Measurements from ENCODE around the gene AHDC1. TPM values are rescaled to one million over a fixed set of nuclear protein-coding genes. Genes with fewer than 3 reads are reported as not detected.

The AHDC1 gene
- total and polyA plus RNA-seq, 2 of the 13 experiments (the other 11 are each of a cell fraction or from before 2014, with no cell fraction given) = 1.0 to 2.7 TPM

DNA sequence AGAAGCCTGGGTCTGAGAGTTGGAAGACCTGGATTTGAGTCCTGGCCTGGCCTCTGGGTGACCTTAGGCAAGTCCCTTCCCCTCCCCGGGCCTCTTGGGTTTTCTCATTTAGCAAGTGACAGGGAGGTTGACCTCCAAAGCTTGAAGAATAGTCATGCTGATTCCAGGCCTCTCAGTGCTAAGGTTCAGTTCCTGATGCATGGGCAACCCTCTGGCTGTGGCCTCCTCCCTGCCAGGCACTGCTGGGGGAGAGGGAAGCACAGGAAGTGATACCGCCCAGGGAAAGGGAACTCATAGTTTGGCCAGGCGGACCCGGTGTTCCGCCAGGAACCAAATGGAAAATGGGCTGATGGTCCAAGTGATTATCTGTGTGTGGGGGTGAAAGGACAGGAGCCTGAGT, 90.4 kb downstream of the AHDC1 start:
- no peaks in the 10 kb centered on the region for H3K79me2 ChIP-seq (ENCODE audit: insufficient read depth, low read length)
- H3K4me3 ChIP-seq (replicated peaks in 1 of 3; ENCODE audit: insufficient read depth in 1 of 3, low read depth in 2 of 3, low read length in 3 of 3) = peak overlapping the region in 1 of 3 experiments; percentile 51; a peak in 1 of 6 replicates
- no peak overlapping the region for H2AFZ ChIP-seq (ENCODE audit: low read length)
- H4K20me1 ChIP-seq (ENCODE audit: insufficient read depth, low read length) = no peaks in the 10 kb centered on the region
- H3K9ac ChIP-seq (ENCODE audit: insufficient read depth, low read depth, low read length) = no peak overlapping the region
- no peaks in the 10 kb centered on the region for H3K27me3 ChIP-seq (ENCODE audit: control insufficient read depth in 1 of 2, insufficient read depth in 2 of 2, low read length in 2 of 2)
- H3K9me3 ChIP-seq (ENCODE audit: low read length) = no peaks in the 10 kb centered on the region
- POLR2A ChIA-PET = interaction anchor here (0.8 to 4.1 kb wide), 4 partner anchors 8 to 43 kb away, joined by 3 to 20 read pairs (median 4); partner anchors contain the start of gene WASF2
- H3K4me2 ChIP-seq (ENCODE audit: low read depth, low read length) = peak overlapping the region; percentile 51
- intact Hi-C loops (cut with micrococcal nuclease; ENCODE audit: unreplicated experiment) (no loop called here), in situ Hi-C loops (cut with HindIII; ENCODE audit: extremely low pct_ligation_motif_present, low pct_unique_long_range_greater_than_20kb) (no loop called here)
- CTCF ChIA-PET (ENCODE audit: low intra/inter-chr PET ratio, low total read pairs) = no interaction called here
- FAIRE-seq (no peak), ATAC-seq (no peak), DNase-seq (ENCODE audit: low spot score) (no peak)
- 33% methylated on average over 4 of the region's 5 CpGs for WGBS (ENCODE audit: low lambda C conversion rate)
- BruUV-seq (replicated peaks) = no TSS peak
- no peak overlapping the region for H3K27ac ChIP-seq (ENCODE audit: extremely low read length, insufficient read depth, low read length)
- no peaks in the 10 kb centered on the region for H3K36me3 ChIP-seq (replicated peaks in 1 of 2; ENCODE audit: control insufficient read depth in 1 of 2, insufficient read depth in 2 of 2, low read length in 2 of 2)
- H3K4me1 ChIP-seq (ENCODE audit: insufficient read depth, low read length) = peaks cover 72% of the 10 kb centered on the region
- TF ChIP-seq ESRRA (CRISPR knock-in tag; IDR thresholded peaks at IDR 0.05; ENCODE audit: low read depth) = 0 out of 2 replicates have a peak, but pooled peaks have one; percentile 26
- TF ChIP-seq, protein P1, sequence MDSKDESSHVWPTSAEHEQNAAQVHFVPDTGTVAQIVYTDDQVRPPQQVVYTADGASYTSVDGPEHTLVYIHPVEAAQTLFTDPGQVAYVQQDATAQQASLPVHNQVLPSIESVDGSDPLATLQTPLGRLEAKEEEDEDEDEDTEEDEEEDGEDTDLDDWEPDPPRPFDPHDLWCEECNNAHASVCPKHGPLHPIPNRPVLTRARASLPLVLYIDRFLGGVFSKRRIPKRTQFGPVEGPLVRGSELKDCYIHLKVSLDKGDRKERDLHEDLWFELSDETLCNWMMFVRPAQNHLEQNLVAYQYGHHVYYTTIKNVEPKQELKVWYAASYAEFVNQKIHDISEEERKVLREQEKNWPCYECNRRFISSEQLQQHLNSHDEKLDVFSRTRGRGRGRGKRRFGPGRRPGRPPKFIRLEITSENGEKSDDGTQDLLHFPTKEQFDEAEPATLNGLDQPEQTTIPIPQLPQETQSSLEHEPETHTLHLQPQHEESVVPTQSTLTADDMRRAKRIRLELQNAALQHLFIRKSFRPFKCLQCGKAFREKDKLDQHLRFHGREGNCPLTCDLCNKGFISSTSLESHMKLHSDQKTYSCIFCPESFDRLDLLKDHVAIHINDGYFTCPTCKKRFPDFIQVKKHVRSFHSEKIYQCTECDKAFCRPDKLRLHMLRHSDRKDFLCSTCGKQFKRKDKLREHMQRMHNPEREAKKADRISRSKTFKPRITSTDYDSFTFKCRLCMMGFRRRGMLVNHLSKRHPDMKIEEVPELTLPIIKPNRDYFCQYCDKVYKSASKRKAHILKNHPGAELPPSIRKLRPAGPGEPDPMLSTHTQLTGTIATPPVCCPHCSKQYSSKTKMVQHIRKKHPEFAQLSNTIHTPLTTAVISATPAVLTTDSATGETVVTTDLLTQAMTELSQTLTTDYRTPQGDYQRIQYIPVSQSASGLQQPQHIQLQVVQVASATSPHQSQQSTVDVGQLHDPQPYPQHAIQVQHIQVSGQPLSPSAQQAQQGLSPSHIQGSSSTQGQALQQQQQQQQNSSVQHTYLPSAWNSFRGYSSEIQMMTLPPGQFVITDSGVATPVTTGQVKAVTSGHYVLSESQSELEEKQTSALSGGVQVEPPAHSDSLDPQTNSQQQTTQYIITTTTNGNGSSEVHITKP (CRISPR knock-in tag; IDR thresholded peaks at IDR 0.05; ENCODE audit: low read depth) = peak; percentile 82
- TF ChIP-seq, protein P2, sequence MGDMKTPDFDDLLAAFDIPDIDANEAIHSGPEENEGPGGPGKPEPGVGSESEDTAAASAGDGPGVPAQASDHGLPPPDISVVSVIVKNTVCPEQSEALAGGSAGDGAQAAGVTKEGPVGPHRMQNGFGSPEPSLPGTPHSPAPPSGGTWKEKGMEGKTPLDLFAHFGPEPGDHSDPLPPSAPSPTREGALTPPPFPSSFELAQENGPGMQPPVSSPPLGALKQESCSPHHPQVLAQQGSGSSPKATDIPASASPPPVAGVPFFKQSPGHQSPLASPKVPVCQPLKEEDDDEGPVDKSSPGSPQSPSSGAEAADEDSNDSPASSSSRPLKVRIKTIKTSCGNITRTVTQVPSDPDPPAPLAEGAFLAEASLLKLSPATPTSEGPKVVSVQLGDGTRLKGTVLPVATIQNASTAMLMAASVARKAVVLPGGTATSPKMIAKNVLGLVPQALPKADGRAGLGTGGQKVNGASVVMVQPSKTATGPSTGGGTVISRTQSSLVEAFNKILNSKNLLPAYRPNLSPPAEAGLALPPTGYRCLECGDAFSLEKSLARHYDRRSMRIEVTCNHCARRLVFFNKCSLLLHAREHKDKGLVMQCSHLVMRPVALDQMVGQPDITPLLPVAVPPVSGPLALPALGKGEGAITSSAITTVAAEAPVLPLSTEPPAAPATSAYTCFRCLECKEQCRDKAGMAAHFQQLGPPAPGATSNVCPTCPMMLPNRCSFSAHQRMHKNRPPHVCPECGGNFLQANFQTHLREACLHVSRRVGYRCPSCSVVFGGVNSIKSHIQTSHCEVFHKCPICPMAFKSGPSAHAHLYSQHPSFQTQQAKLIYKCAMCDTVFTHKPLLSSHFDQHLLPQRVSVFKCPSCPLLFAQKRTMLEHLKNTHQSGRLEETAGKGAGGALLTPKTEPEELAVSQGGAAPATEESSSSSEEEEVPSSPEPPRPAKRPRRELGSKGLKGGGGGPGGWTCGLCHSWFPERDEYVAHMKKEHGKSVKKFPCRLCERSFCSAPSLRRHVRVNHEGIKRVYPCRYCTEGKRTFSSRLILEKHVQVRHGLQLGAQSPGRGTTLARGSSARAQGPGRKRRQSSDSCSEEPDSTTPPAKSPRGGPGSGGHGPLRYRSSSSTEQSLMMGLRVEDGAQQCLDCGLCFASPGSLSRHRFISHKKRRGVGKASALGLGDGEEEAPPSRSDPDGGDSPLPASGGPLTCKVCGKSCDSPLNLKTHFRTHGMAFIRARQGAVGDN (CRISPR knock-in tag; IDR thresholded peaks at IDR 0.05) = peak; percentile 43; the same call in 1 of the 2 replicates
- TF ChIP-seq, protein P3, sequence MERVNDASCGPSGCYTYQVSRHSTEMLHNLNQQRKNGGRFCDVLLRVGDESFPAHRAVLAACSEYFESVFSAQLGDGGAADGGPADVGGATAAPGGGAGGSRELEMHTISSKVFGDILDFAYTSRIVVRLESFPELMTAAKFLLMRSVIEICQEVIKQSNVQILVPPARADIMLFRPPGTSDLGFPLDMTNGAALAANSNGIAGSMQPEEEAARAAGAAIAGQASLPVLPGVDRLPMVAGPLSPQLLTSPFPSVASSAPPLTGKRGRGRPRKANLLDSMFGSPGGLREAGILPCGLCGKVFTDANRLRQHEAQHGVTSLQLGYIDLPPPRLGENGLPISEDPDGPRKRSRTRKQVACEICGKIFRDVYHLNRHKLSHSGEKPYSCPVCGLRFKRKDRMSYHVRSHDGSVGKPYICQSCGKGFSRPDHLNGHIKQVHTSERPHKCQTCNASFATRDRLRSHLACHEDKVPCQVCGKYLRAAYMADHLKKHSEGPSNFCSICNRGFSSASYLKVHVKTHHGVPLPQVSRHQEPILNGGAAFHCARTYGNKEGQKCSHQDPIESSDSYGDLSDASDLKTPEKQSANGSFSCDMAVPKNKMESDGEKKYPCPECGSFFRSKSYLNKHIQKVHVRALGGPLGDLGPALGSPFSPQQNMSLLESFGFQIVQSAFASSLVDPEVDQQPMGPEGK (CRISPR knock-in tag; IDR thresholded peaks at IDR 0.05) = 0 out of 2 replicates have a peak, but pooled peaks have one; percentile 22
- TF ChIP-seq ZKSCAN8 (CRISPR knock-in tag; IDR thresholded peaks at IDR 0.05; ENCODE audit: borderline replicate concordance) = no peak
- peak; percentile 20; the same call in 1 of the 2 replicates for TF ChIP-seq RXRA (CRISPR knock-in tag; IDR thresholded peaks at IDR 0.05)
- peak; percentile 50 for TF ChIP-seq RARA (CRISPR knock-in tag; IDR thresholded peaks at IDR 0.05)
- peak; percentile 74 for TF ChIP-seq ZNF629 (CRISPR knock-in tag; conservative IDR thresholded peaks at IDR 0.05)
- TF ChIP-seq, protein P4, sequence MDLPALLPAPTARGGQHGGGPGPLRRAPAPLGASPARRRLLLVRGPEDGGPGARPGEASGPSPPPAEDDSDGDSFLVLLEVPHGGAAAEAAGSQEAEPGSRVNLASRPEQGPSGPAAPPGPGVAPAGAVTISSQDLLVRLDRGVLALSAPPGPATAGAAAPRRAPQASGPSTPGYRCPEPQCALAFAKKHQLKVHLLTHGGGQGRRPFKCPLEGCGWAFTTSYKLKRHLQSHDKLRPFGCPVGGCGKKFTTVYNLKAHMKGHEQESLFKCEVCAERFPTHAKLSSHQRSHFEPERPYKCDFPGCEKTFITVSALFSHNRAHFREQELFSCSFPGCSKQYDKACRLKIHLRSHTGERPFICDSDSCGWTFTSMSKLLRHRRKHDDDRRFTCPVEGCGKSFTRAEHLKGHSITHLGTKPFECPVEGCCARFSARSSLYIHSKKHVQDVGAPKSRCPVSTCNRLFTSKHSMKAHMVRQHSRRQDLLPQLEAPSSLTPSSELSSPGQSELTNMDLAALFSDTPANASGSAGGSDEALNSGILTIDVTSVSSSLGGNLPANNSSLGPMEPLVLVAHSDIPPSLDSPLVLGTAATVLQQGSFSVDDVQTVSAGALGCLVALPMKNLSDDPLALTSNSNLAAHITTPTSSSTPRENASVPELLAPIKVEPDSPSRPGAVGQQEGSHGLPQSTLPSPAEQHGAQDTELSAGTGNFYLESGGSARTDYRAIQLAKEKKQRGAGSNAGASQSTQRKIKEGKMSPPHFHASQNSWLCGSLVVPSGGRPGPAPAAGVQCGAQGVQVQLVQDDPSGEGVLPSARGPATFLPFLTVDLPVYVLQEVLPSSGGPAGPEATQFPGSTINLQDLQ (CRISPR knock-in tag; IDR thresholded peaks at IDR 0.05) = no peak

All from HepG2 (cell line).